ENCODE results near the gene SREBF1. TPM values are rescaled to one million over a fixed set of nuclear protein-coding genes. Genes with fewer than 3 reads are reported as not detected.

SREBF1 gene
- total RNA-seq, 1 experiment from 2014 or later, result 167 TPM

- Histone ChIP-seq H3K4me2 (ENCODE audit: low read length) (no peak overlapping the region), H3K27ac (ENCODE audit: low read length) (no peak overlapping the region), H3F3A (ENCODE audit: low read length, unreplicated experiment) (no peaks in the 10 kb centered on the region), H3K79me2 (ENCODE audit: low read length) (peaks cover 34% of the 10 kb centered on the region), H3K4me1 (ENCODE audit: insufficient read depth, low read length) (peaks cover 7% of the 10 kb centered on the region), H3K4me3 (ENCODE audit: low read length) (no peak overlapping the region), H4K20me1 (ENCODE audit: low read length) (peaks cover 11% of the 10 kb centered on the region), H2AFZ (ENCODE audit: low read length) (no peak overlapping the region), H3K36me3 (ENCODE audit: low read depth, low read length) (peaks cover 7% of the 10 kb centered on the region; the same call in 1 of the 2 replicates), H3K9me2 (replicated peaks; ENCODE audit: low read length) (no peaks in the 10 kb centered on the region), H3K27me3 (ENCODE audit: low read length) (no peaks in the 10 kb centered on the region), H3K9me3 (ENCODE audit: low read length) (no peaks in the 10 kb centered on the region), H3K9ac (ENCODE audit: low read length) (no peak overlapping the region)
- TF ChIP-seq CTCF (conservative IDR thresholded peaks at IDR 0.05; ENCODE audit: low read depth, low read length) (no peak), EZH2 (IDR thresholded peaks at IDR 0.05; ENCODE audit: low read length, unreplicated experiment) (no peak), EZH2phosphoT487 (IDR thresholded peaks at IDR 0.05; ENCODE audit: borderline replicate concordance, low read length) (no peak)
- DNase-seq (no peak), ATAC-seq (no peak)
- intact Hi-C loops (cut with micrococcal nuclease), result no loop called here
- ChIA-PET CTCF (no interaction called here), POLR2A (ENCODE audit: unreplicated experiment) (no interaction called here)
- no TSS peak for BruUV-seq (replicated peaks)
These were observed 47.4 kb downstream of the SREBF1 start for GRCh38 chr17:17789410-17789809.

GRCh38 chr17:17788967-17789366 lies 47.8 kb downstream of the SREBF1 start:
- Histone ChIP-seq H3K4me2 (ENCODE audit: low read length) (no peak overlapping the region), H3K27me3 (ENCODE audit: low read length) (no peaks in the 10 kb centered on the region), H3K9ac (ENCODE audit: low read length) (no peak overlapping the region), H3K4me1 (ENCODE audit: insufficient read depth, low read length) (peaks cover 7% of the 10 kb centered on the region), H3F3A (ENCODE audit: low read length, unreplicated experiment) (no peaks in the 10 kb centered on the region), H3K79me2 (ENCODE audit: low read length) (peaks cover 39% of the 10 kb centered on the region), H4K20me1 (ENCODE audit: low read length) (peaks cover 16% of the 10 kb centered on the region), H3K9me2 (replicated peaks; ENCODE audit: low read length) (no peaks in the 10 kb centered on the region), H2AFZ (ENCODE audit: low read length) (no peak overlapping the region), H3K36me3 (ENCODE audit: low read depth, low read length) (peaks cover 2% of the 10 kb centered on the region; the same call in 1 of the 2 replicates), H3K4me3 (ENCODE audit: low read length) (no peak overlapping the region), H3K9me3 (ENCODE audit: low read length) (no peaks in the 10 kb centered on the region), H3K27ac (ENCODE audit: low read length) (no peak overlapping the region)
- CTCF ChIA-PET, result interaction anchor here (0.6 kb wide), 1 partner anchor 96 kb away, joined by 3 read pairs; no protein-coding TSS in a partner anchor
- POLR2A ChIA-PET (ENCODE audit: unreplicated experiment), result no interaction called here
- no peak for TF ChIP-seq EZH2 (IDR thresholded peaks at IDR 0.05; ENCODE audit: low read length, unreplicated experiment)
- TF ChIP-seq EZH2phosphoT487 (IDR thresholded peaks at IDR 0.05; ENCODE audit: borderline replicate concordance, low read length), result no peak
- TF ChIP-seq CTCF (conservative IDR thresholded peaks at IDR 0.05; ENCODE audit: low read depth, low read length), result no peak
- intact Hi-C loops (cut with micrococcal nuclease), result no loop called here
- DNase-seq (no peak), ATAC-seq (no peak)
- no TSS peak for BruUV-seq (replicated peaks)

GRCh38 chr17:17787568-17787967 lies 49.2 kb downstream of the SREBF1 start:
- Histone ChIP-seq H3K9ac (ENCODE audit: low read length) (no peak overlapping the region), H3K27me3 (ENCODE audit: low read length) (no peaks in the 10 kb centered on the region), H3K4me2 (ENCODE audit: low read length) (no peak overlapping the region), H3K4me3 (ENCODE audit: low read length) (no peak overlapping the region), H3F3A (ENCODE audit: low read length, unreplicated experiment) (no peaks in the 10 kb centered on the region), H3K27ac (ENCODE audit: low read length) (no peak overlapping the region), H3K9me3 (ENCODE audit: low read length) (no peaks in the 10 kb centered on the region), H2AFZ (ENCODE audit: low read length) (no peak overlapping the region), H4K20me1 (ENCODE audit: low read length) (peaks cover 21% of the 10 kb centered on the region), H3K4me1 (ENCODE audit: insufficient read depth, low read length) (peaks cover 12% of the 10 kb centered on the region), H3K79me2 (ENCODE audit: low read length) (peaks cover 45% of the 10 kb centered on the region), H3K9me2 (replicated peaks; ENCODE audit: low read length) (no peaks in the 10 kb centered on the region), H3K36me3 (ENCODE audit: low read depth, low read length) (no peaks in the 10 kb centered on the region)
- DNase-seq, result no peak
- ATAC-seq, result no peak
- TF ChIP-seq EZH2phosphoT487 (IDR thresholded peaks at IDR 0.05; ENCODE audit: borderline replicate concordance, low read length) (no peak), EZH2 (IDR thresholded peaks at IDR 0.05; ENCODE audit: low read length, unreplicated experiment) (no peak), CTCF (conservative IDR thresholded peaks at IDR 0.05; ENCODE audit: low read depth, low read length) (no peak)
- no TSS peak for BruUV-seq (replicated peaks)
- CTCF ChIA-PET, result no interaction called here
- POLR2A ChIA-PET (ENCODE audit: unreplicated experiment), result no interaction called here
- intact Hi-C loops (cut with micrococcal nuclease), result no loop called here
